SK-N-SH (cell line): ENCODE measurements around the gene KRT27. TPM values are rescaled to one million over a fixed set of nuclear protein-coding genes. Genes with fewer than 3 reads are reported as not detected.

Experiments used
- CTCF ChIA-PET: fragments of 300-600, 350-600 bp; formaldehyde crosslinking; extraction: SDS; loops from one replicate; lab custom pipeline; 2021; lab: Yijun Ruan, JAX
- POLR2A ChIA-PET: fragments of 350-600 bp; sonication (Branson Sonifier 250); formaldehyde crosslinking; extraction: SDS; loops from one replicate; lab custom pipeline; 2020; ENCODE audit warnings: antibody characterized with exemption, inconsistent platforms; lab: Yijun Ruan, JAX
- DNase-seq: peaks from one replicate; pipeline ENCODE4 v3.0.0; 2012
- H2AFZ ChIP-seq: fragments of 200-600 bp; sonication (generic); 2 replicates; pipeline ENCODE4 v1.8.1; 2016; ENCODE audit warnings: antibody characterized with exemption, mild to moderate bottlenecking, low read depth
- H3F3A ChIP-seq: fragments of 200-600 bp; sonication (generic); replicated peaks from 2 replicates; pipeline ENCODE3; 2016; ENCODE audit warnings: antibody characterized with exemption, mild to moderate bottlenecking; ENCODE audit not compliant: insufficient read depth
- H3K27ac ChIP-seq, 2 experiments: fragments of 200-500 bp in 1 of 2; fragments of 200-600 bp in 1 of 2; sonication (Bioruptor generic) in 1 of 2; sonication (generic), shearing (Covaris generic) in 1 of 2; 2 replicates each; pipeline versions ENCODE4 v1.5.1 to v1.6.1; 2014 to 2016; ENCODE audit warnings: low read depth in 2 of 2, inconsistent platforms in 1 of 2, low read length in 1 of 2, mild to moderate bottlenecking in 1 of 2, mixed read lengths in 1 of 2
- H3K27me3 ChIP-seq: fragments of 200-600 bp; sonication (generic), shearing (Covaris generic); 2 replicates; pipeline ENCODE4 v1.6.1; 2016; ENCODE audit warnings: mixed run types; ENCODE audit not compliant: insufficient read depth
- H3K36me3 ChIP-seq, 2 experiments: fragments of 200-500 bp in 1 of 2; fragments of 200-600 bp in 1 of 2; sonication (Bioruptor generic) in 1 of 2; sonication (generic) in 1 of 2; replicated peaks in 1 of 2; 2 replicates each; pipeline versions ENCODE3 to v1.5.1; 2014 to 2016; ENCODE audit warnings: low read length in 1 of 2, mild to moderate bottlenecking in 1 of 2; ENCODE audit not compliant: insufficient read depth in 2 of 2, control insufficient read depth in 1 of 2
- H3K4me1 ChIP-seq, 2 experiments: fragments of 200-500 bp in 1 of 2; fragments of 200-600 bp in 1 of 2; sonication (Bioruptor generic) in 1 of 2; sonication (generic), shearing (Covaris generic) in 1 of 2; 2 replicates each; pipeline versions ENCODE4 v1.5.1 to v1.6.1; 2014 to 2016; ENCODE audit warnings: low read depth in 1 of 2, low read length in 1 of 2, mixed run types in 1 of 2; ENCODE audit not compliant: insufficient read depth in 2 of 2, control insufficient read depth in 1 of 2
- H3K4me2 ChIP-seq: fragments of 200-600 bp; sonication (generic), shearing (Covaris generic); 2 replicates; pipeline ENCODE4 v1.6.1; 2017; ENCODE audit warnings: mixed run types
- H3K4me3 ChIP-seq, 2 experiments: fragments of 200-500 bp in 1 of 2; fragments of 200-600 bp in 1 of 2; sonication (Bioruptor generic) in 1 of 2; sonication (generic), shearing (Covaris generic) in 1 of 2; 2 replicates each; pipeline versions ENCODE4 v1.5.1 to v1.8.1; 2014 to 2016; ENCODE audit warnings: low read depth in 2 of 2, inconsistent platforms in 1 of 2, low read length in 1 of 2, mild to moderate bottlenecking in 1 of 2, mixed read lengths in 1 of 2, moderate library complexity in 1 of 2
- H3K79me2 ChIP-seq: fragments of 200-600 bp; sonication (generic); 2 replicates; pipeline ENCODE4 v1.8.1; 2017; ENCODE audit warnings: mild to moderate bottlenecking; ENCODE audit not compliant: insufficient read depth
- H3K9ac ChIP-seq: fragments of 200-600 bp; sonication (generic); 2 replicates; pipeline ENCODE4 v1.6.1; 2017; ENCODE audit warnings: mixed run types
- H3K9me2 ChIP-seq: fragments of 200-600 bp; sonication (generic); 2 replicates; pipeline ENCODE4 v1.6.1; 2017; ENCODE audit warnings: mixed run types
- H3K9me3 ChIP-seq: fragments of 200-600 bp; sonication (generic); 2 replicates; pipeline ENCODE4 v1.6.1; 2017; ENCODE audit warnings: mixed run types, mild to moderate bottlenecking, moderate library complexity
- H4K20me1 ChIP-seq: fragments of 200-600 bp; sonication (generic); 2 replicates; pipeline ENCODE4 v1.6.1; 2017; ENCODE audit warnings: mild to moderate bottlenecking, mixed run types; ENCODE audit not compliant: insufficient read depth
- CHD2 ChIP-seq: fragments of 150-350 bp; IDR thresholded peaks from 2 replicates; pipeline ENCODE4 v1.6.1; 2018; ENCODE audit warnings: low read length; ENCODE audit not compliant: partially characterized antibody
- FOSL2 ChIP-seq: IDR thresholded peaks from 2 replicates; pipeline ENCODE4 v1.4.0; 2012; ENCODE audit warnings: low read depth, mild to moderate bottlenecking, moderate library complexity, borderline replicate concordance
- FOXJ3 ChIP-seq: sonication (generic); formaldehyde crosslinking; IDR thresholded peaks from 2 replicates; pipeline ENCODE4 v1.5.1; 2020; ENCODE audit warnings: mild to moderate bottlenecking, missing genetic modification reagents
- FOXM1 ChIP-seq: IDR thresholded peaks from 2 replicates; pipeline ENCODE4 v1.4.0; 2012; ENCODE audit warnings: low read depth, mild to moderate bottlenecking
- GABPA ChIP-seq: IDR thresholded peaks from 2 replicates; pipeline ENCODE4 v1.4.0; 2012; ENCODE audit warnings: low read depth, mild to moderate bottlenecking
- GATA2 ChIP-seq: sonication (generic); formaldehyde crosslinking; IDR thresholded peaks from 2 replicates; pipeline ENCODE4 v1.5.0; 2020; ENCODE audit warnings: mild to moderate bottlenecking, missing genetic modification reagents
- JUND ChIP-seq: IDR thresholded peaks from 2 replicates; pipeline ENCODE4 v1.4.0; 2012
- MAX ChIP-seq: IDR thresholded peaks from 2 replicates; pipeline ENCODE4 v1.4.0; 2012; ENCODE audit warnings: low read depth
- MXI1 ChIP-seq: IDR thresholded peaks from 2 replicates; pipeline ENCODE4 v1.6.1; 2012; ENCODE audit warnings: mild to moderate bottlenecking, low read depth, low read length, improper control_type of control experiment
- NRF1 ChIP-seq: IDR thresholded peaks from 2 replicates; pipeline ENCODE4 v1.6.1; 2012; ENCODE audit warnings: low read depth, mild to moderate bottlenecking, low read length
- PBX3 ChIP-seq: IDR thresholded peaks from 2 replicates; pipeline ENCODE4; 2012
- RCOR1 ChIP-seq: fragments of 150-350 bp; IDR thresholded peaks from 2 replicates; pipeline ENCODE4 v1.6.1; 2017; ENCODE audit warnings: antibody characterized with exemption, low read length
- RFX5 ChIP-seq: IDR thresholded peaks from 2 replicates; pipeline ENCODE4 v1.6.1; 2012; ENCODE audit warnings: mild to moderate bottlenecking, improper control_type of control experiment, low read length
- RXRA ChIP-seq: IDR thresholded peaks from 2 replicates; pipeline ENCODE4 v1.4.0; 2012; ENCODE audit warnings: low read depth, mild to moderate bottlenecking, borderline replicate concordance
- SMC3 ChIP-seq: IDR thresholded peaks from 2 replicates; pipeline ENCODE4 v1.6.1; 2012; ENCODE audit warnings: low read depth, low read length, improper control_type of control experiment
- TAF1 ChIP-seq: IDR thresholded peaks from 2 replicates; pipeline ENCODE4 v1.6.1; 2012; ENCODE audit warnings: low read depth, mild to moderate bottlenecking, low read length, moderate library complexity, borderline replicate concordance
- TCF12 ChIP-seq: IDR thresholded peaks from 2 replicates; pipeline ENCODE4 v1.4.0; 2012
- TEAD4 ChIP-seq: IDR thresholded peaks from 2 replicates; pipeline ENCODE4 v1.4.0; 2012; ENCODE audit warnings: mild to moderate bottlenecking, borderline replicate concordance; ENCODE audit not compliant: insufficient read depth
- USF1 ChIP-seq: IDR thresholded peaks from 2 replicates; pipeline ENCODE4 v1.4.0; 2012; ENCODE audit warnings: low read depth, borderline replicate concordance
- WGBS: methylation state at CpG from one replicate; pipeline ENCODE4 v1.1.6; 2017; ENCODE audit warnings: low lambda C conversion rate; 5-methylcytosine and 5-hydroxymethylcytosine counted together
- polyA plus RNA-seq, 3 experiments: library from polyadenylated mRNA; depleted of rRNA; stranded (reverse); fragments of >200 nt; gene quantifications; 2 replicates each; pipeline ENCODE4 v1.2.3, GENCODE V29; 2012

KRT27 gene
- polyA plus RNA-seq (2012; rRNA removed): not detected in 2 replicates
- polyA plus RNA-seq (2012; cell fraction: cytosol; rRNA removed): not detected in 2 replicates
- polyA plus RNA-seq (2012; cell fraction: nucleus; rRNA removed): not detected in 2 replicates

GRCh38 chr17:40782450-40782849 is at the start of gene KRT27:
Gene KRT27, minus strand, starts transcription at chr17:40782550. Its CDS starts 57 bp downstream, at chr17:40782493.
- Histone ChIP-seq H3K79me2 (no peaks in the 10 kb centered on the region), H3K27ac (no peak within 1 kb of the TSS), H3K4me3 (no peak within 1 kb of the TSS), H3K9me2 (no peaks in the 10 kb centered on the region), H3K36me3 (no peaks in the 10 kb centered on the region), H3K4me2 (no peak within 1 kb of the TSS), H3K27me3 (peaks cover 70% of the 10 kb centered on the region), H3K9ac (no peak within 1 kb of the TSS), H3F3A (no peaks in the 10 kb centered on the region), H4K20me1 (no peaks in the 10 kb centered on the region), H3K4me1 (no peaks in the 10 kb centered on the region), H3K9me3 (no peaks in the 10 kb centered on the region; the same call in 1 of the 2 replicates), H2AFZ (no peak within 1 kb of the TSS)
- no peak for TF ChIP-seq FOXM1
- TF ChIP-seq RXRA: no peak
- TF ChIP-seq PBX3: no peak
- no peak for TF ChIP-seq MAX
- TF ChIP-seq USF1: no peak
- no peak for TF ChIP-seq FOXJ3 (CRISPR knock-in tag)
- TF ChIP-seq CHD2: no peak
- TF ChIP-seq RFX5: no peak
- no peak for TF ChIP-seq MXI1
- TF ChIP-seq NRF1: no peak
- no peak for TF ChIP-seq TEAD4
- TF ChIP-seq TCF12: no peak
- no peak for TF ChIP-seq GABPA
- TF ChIP-seq GATA2: no peak
- TF ChIP-seq FOSL2: no peak
- TF ChIP-seq RCOR1: no peak
- TF ChIP-seq JUND: no peak
- no peak for TF ChIP-seq SMC3
- no peak for TF ChIP-seq TAF1
- WGBS: 31% methylated on average over 4 of the region's 4 CpGs
- ChIA-PET POLR2A (no interaction called here), CTCF (no interaction called here)
- no peak for DNase-seq
